Measurements from ENCODE around the gene PIP. TPM values are rescaled to one million over a fixed set of nuclear protein-coding genes. Genes with fewer than 3 reads are reported as not detected.
"Not testable (repeated sequence)": the region's sequence is repeated elsewhere in the genome, so short reads cannot be mapped to it uniquely, and the experiment has no call there.

The PIP gene
- total RNA-seq, 1 donor from 2014 or later = not detected

DNA sequence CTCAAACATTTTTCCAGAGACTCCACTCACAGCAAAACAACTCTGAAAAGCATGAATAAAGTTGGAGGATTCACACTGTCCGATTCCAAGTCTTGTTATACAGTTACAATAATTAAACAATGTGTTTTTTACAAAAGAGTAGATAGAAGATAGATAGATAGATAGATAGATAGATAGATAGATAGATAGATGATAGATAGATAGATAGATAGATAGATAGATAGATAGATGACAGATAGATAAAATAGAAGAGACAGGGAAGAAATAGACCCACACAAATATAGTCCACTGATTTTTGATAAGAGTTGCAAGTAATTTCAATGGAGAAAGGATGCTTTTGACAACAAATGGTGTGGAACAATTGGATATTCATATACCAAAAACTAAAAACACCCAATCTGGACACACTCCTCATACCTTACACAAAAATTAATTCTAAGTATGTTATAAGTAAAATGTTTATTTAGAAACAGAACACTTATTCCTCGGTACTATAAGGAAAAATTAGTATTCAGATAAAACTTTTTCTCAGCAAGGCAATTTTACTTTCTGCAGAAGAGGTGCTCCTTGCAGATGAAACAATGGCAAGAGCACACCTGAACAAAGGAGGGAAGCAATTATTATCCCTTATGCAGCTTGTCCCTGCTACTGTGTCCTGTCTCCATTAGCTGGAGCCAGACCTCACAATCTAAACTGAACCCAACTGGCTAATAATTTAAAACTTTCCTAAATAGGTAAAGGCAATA is 45.7 kb downstream of the PIP start:
- intact Hi-C loops (cut with micrococcal nuclease) = no loop called here

DNA sequence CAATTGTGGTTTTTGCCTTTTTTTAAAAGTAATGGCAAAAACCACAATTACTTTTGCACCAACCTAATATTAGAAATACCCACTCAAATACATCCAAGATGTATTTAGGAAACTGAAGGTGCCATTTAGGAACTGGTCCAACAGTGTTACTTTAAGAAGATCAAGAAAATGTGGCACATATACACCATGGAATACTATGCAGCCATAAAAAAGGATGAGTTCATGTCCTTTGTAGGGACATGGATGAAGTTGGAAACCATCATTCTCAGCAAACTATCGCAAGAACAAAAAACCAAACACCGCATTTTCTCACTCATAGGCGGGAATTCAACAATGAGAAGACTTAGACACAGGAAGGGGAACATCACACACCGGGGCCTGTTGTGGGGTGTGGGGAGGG is 48.9 kb downstream of the PIP start:
- intact Hi-C loops (cut with micrococcal nuclease) = not testable (repeated sequence)

DNA sequence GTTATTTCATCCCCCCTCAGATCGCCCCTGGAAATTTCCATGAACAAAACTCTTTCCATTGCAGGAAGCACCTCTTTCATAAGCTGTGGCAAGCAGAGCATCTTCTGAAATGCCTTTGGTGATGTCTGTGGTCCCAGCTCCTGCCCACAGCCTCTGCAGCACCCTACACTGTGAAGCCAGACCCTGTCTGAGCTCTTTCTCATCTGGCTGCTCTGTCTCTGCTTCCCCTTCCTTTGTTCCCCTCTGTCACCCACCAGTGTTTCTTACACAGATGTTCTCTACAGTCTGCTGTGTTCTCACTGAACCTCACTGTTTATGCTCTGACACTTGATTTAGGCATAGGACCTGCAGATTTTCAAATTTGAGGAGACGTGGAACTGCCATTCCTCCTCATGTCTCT is 49.5 kb downstream of the PIP start:
- intact Hi-C loops (cut with micrococcal nuclease) = no loop called here

DNA sequence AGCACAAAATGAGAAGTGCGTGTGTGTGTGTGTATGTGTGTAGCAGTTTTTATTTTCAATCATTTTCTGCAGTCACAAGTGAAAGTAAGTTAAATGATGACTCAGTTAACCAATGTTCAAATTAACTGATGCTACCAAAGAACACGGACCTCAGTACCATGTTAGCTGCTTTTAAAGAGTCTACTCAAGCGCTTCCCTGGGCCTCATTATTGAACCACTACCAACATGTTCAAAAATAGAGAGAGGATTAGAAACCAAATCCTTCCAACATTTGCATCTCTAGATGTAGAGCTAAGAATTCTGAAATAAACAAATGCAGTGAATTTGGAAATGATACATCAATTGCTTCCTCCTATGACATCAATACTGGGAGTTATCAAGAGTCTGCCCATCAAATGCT is 51.1 kb downstream of the PIP start, which contains the start of gene TAS2R39:
Gene TAS2R39, plus strand, starts transcription at position 396 of the 400 bp plus-strand sequence. Its CDS starts 0 bp downstream, at position 396.
- intact Hi-C loops (cut with micrococcal nuclease) = no loop called here

DNA sequence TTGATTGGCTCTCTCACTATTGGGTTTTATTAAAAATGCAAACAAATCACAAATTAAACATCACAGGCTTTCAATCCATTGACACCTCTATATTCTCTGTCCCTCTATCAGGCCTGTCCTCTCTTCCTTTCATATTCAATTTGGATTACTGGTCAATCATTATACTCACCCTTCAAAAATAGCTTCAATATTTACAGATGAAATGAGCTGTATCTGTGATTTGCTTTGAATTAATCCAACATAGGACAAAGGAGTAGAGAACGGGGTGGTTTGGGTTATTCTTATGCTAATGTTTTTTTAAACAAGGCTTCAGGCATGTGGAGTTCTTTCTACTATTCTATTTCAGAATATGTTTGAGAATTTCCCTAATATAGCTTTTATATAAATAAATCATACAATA is 53.7 kb downstream of the PIP start:
- intact Hi-C loops (cut with micrococcal nuclease) = no loop called here

DNA sequence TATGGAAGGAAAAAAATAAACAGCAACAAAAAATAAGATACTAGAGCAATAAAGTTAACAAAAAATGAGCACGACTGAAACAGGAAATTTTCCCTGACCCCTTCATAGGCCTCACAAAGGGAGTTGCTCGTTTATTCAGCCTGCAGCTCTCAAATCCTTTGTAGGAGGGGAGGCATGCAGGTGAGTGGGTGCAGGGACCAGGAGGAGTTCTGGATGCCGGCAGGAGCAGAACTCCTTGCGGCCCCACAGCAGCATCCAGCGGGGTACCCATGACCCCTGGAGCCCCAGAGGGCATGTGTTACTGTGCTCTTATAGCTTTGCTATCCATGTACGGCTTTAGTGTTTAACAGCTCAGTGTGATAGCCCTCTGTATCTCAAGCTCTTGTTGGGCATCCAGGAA is 57.1 kb downstream of the PIP start:
- intact Hi-C loops (cut with micrococcal nuclease) = no loop called here

Other genes with a start within 250 kb of the PIP start
- gene TRPV6, start 246.3 kb upstream of the PIP start, total RNA-seq = not detected in 2 replicates
- gene TRPV5, start 198.3 kb upstream of the PIP start, total RNA-seq = not detected in 2 replicates
- gene LLCFC1, start 192.6 kb upstream of the PIP start, total RNA-seq = not detected in 2 replicates
- 0.32 and 0.57 TPM in 2 replicates for gene KEL, start 169.7 kb upstream of the PIP start, total RNA-seq
- not detected in 2 replicates for gene OR9A2, start 104.9 kb upstream of the PIP start, total RNA-seq
- not detected in 2 replicates for gene OR6V1, start 79.7 kb upstream of the PIP start, total RNA-seq
- not detected in 2 replicates for gene TAS2R39, start 51.3 kb downstream of the PIP start, total RNA-seq
- not detected in 2 replicates for gene TAS2R40, start 90.0 kb downstream of the PIP start, total RNA-seq
- gene GSTK1, start 131.4 kb downstream of the PIP start, total RNA-seq = 363 and 365 TPM in 2 replicates
- gene TMEM139, start 152.9 kb downstream of the PIP start, total RNA-seq = 0.89 and 1.2 TPM in 2 replicates
- 118 and 124 TPM in 2 replicates for gene CASP2, start 156.3 kb downstream of the PIP start, total RNA-seq
- gene CLCN1, start 184.0 kb downstream of the PIP start, total RNA-seq = 0.09 TPM in 1 of 2 replicates, not detected in the other
- 0.32 and 0.48 TPM in 2 replicates for gene FAM131B, start 230.6 kb downstream of the PIP start, total RNA-seq
- 168 and 171 TPM in 2 replicates for gene ZYX, start 249.3 kb downstream of the PIP start, total RNA-seq

Measured in T-helper 2 cell treated with Interferon-gamma antibody and Interleukin-4, amounts not matched to agents 100 ng/mL and 5 ng/mL, for 36 hours (primary cell).